Testis (tissue), 2 donors: ENCODE data around the gene FCGBP.

Source experiments
- POLR2A ChIP-seq: fragments of 450-650 bp; IDR thresholded peaks from one replicate; pipeline ENCODE4 v1.6.1; 2017; ENCODE audit warnings: antibody characterized with exemption, mild to moderate bottlenecking, moderate library complexity
- TF ChIP-seq, protein P1 (sequence below), 3 experiments: fragments of 450-650 bp in 2 of 3; fragments of 200-600 bp in 1 of 3; sonication (generic) in 1 of 3; IDR thresholded peaks; one replicate each; pipeline ENCODE4 v1.5.1; 2016 to 2019; ENCODE audit warnings: antibody characterized with exemption in 3 of 3, mild to moderate bottlenecking in 2 of 3, moderate library complexity in 1 of 3

DNA sequence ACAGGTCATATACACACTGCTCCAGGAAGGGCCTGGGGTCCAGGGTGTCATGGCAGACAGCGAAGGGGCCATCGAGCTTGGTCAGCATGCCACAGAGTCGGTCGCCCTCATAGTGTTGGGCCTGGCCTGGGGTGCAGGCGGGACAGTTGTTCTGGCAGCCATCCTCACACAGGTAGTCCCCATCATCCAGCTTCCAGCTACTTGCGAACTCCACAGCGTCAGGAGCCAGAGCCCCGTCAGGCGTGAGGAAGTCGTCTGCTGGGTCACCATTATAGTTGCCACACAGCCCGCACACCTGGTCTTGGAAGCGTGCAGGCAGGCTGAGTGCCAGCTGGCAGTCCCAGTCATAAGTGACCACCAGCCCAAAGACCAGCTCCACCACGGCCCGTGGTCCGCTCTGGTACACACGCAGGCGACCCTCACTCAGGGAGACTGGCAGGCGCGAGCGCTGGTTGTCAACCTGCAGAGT is 16.2 kb downstream of the FCGBP start:
- no peak for TF ChIP-seq POLR2A
- TF ChIP-seq, protein P1, sequence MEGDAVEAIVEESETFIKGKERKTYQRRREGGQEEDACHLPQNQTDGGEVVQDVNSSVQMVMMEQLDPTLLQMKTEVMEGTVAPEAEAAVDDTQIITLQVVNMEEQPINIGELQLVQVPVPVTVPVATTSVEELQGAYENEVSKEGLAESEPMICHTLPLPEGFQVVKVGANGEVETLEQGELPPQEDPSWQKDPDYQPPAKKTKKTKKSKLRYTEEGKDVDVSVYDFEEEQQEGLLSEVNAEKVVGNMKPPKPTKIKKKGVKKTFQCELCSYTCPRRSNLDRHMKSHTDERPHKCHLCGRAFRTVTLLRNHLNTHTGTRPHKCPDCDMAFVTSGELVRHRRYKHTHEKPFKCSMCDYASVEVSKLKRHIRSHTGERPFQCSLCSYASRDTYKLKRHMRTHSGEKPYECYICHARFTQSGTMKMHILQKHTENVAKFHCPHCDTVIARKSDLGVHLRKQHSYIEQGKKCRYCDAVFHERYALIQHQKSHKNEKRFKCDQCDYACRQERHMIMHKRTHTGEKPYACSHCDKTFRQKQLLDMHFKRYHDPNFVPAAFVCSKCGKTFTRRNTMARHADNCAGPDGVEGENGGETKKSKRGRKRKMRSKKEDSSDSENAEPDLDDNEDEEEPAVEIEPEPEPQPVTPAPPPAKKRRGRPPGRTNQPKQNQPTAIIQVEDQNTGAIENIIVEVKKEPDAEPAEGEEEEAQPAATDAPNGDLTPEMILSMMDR (IDR thresholded peaks at IDR 0.05) = no peak
